Measurements from ENCODE around the gene NRXN2.

NRXN2 gene

DNA sequence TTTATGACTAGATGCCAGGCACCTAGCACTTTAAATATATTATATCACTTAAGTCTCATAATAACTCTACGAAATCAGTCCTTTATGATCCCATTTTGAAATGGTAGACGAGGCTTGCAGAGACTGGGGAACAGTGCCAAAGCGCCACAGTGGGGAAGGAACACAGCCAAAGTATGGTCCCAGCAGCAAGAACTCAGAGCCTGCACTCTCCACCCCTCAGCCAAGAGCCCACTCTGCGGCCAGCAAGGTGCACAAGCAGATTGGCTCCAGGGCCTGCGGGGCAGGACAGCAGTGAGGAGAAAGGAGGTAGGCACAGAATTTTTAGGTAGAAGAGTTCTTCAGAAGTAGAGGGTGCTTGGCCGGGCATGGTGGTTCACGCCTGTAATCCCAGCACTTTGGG is 61.4 kb downstream of the NRXN2 start:
- TF ChIP-seq POLR2A (IDR thresholded peaks at IDR 0.05; ENCODE audit: extremely low read depth, insufficient read length) (no peak), MYC (IDR thresholded peaks at IDR 0.05; ENCODE audit: low read depth, low read length) (no peak), MAX (IDR thresholded peaks at IDR 0.05; ENCODE audit: low read depth, low read length) (no peak)
- TF ChIP-seq, protein P1, sequence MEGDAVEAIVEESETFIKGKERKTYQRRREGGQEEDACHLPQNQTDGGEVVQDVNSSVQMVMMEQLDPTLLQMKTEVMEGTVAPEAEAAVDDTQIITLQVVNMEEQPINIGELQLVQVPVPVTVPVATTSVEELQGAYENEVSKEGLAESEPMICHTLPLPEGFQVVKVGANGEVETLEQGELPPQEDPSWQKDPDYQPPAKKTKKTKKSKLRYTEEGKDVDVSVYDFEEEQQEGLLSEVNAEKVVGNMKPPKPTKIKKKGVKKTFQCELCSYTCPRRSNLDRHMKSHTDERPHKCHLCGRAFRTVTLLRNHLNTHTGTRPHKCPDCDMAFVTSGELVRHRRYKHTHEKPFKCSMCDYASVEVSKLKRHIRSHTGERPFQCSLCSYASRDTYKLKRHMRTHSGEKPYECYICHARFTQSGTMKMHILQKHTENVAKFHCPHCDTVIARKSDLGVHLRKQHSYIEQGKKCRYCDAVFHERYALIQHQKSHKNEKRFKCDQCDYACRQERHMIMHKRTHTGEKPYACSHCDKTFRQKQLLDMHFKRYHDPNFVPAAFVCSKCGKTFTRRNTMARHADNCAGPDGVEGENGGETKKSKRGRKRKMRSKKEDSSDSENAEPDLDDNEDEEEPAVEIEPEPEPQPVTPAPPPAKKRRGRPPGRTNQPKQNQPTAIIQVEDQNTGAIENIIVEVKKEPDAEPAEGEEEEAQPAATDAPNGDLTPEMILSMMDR (IDR thresholded peaks at IDR 0.05; ENCODE audit: low read depth, low read length), result no peak
- H3K4me3 ChIP-seq (ENCODE audit: low read depth, low read length), result no peak overlapping the region
- no peak for DNase-seq (ENCODE audit: low read depth)

GRCh38 chr11:64661146-64661545 is 61.9 kb downstream of the NRXN2 start:
- TF ChIP-seq, protein P1 (IDR thresholded peaks at IDR 0.05; ENCODE audit: low read depth, low read length), result no peak
- no peak for TF ChIP-seq POLR2A (IDR thresholded peaks at IDR 0.05; ENCODE audit: extremely low read depth, insufficient read length)
- no peak for TF ChIP-seq MAX (IDR thresholded peaks at IDR 0.05; ENCODE audit: low read depth, low read length)
- no peak for TF ChIP-seq MYC (IDR thresholded peaks at IDR 0.05; ENCODE audit: low read depth, low read length)
- peak; percentile 89 for DNase-seq (ENCODE audit: low read depth)
- H3K4me3 ChIP-seq (ENCODE audit: low read depth, low read length), result no peak overlapping the region

- no peak for DNase-seq (ENCODE audit: low read depth)
- no peak overlapping the region for H3K4me3 ChIP-seq (ENCODE audit: low read depth, low read length)
- TF ChIP-seq POLR2A (IDR thresholded peaks at IDR 0.05; ENCODE audit: extremely low read depth, insufficient read length), result no peak
- no peak for TF ChIP-seq MAX (IDR thresholded peaks at IDR 0.05; ENCODE audit: low read depth, low read length)
- TF ChIP-seq, protein P1 (IDR thresholded peaks at IDR 0.05; ENCODE audit: low read depth, low read length), result no peak
- TF ChIP-seq MYC (IDR thresholded peaks at IDR 0.05; ENCODE audit: low read depth, low read length), result no peak
Observed at GRCh38 chr11:64660706-64661105, 62.3 kb downstream of the NRXN2 start.

- peak; percentile 12 for DNase-seq (ENCODE audit: low read depth)
- no peak for TF ChIP-seq MAX (IDR thresholded peaks at IDR 0.05; ENCODE audit: low read depth, low read length)
- TF ChIP-seq POLR2A (IDR thresholded peaks at IDR 0.05; ENCODE audit: extremely low read depth, insufficient read length), result no peak
- TF ChIP-seq, protein P1 (IDR thresholded peaks at IDR 0.05; ENCODE audit: low read depth, low read length), result no peak
- TF ChIP-seq MYC (IDR thresholded peaks at IDR 0.05; ENCODE audit: low read depth, low read length), result no peak
- no peak overlapping the region for H3K4me3 ChIP-seq (ENCODE audit: low read depth, low read length)
Observed at GRCh38 chr11:64660205-64660604, 62.8 kb downstream of the NRXN2 start.

DNA sequence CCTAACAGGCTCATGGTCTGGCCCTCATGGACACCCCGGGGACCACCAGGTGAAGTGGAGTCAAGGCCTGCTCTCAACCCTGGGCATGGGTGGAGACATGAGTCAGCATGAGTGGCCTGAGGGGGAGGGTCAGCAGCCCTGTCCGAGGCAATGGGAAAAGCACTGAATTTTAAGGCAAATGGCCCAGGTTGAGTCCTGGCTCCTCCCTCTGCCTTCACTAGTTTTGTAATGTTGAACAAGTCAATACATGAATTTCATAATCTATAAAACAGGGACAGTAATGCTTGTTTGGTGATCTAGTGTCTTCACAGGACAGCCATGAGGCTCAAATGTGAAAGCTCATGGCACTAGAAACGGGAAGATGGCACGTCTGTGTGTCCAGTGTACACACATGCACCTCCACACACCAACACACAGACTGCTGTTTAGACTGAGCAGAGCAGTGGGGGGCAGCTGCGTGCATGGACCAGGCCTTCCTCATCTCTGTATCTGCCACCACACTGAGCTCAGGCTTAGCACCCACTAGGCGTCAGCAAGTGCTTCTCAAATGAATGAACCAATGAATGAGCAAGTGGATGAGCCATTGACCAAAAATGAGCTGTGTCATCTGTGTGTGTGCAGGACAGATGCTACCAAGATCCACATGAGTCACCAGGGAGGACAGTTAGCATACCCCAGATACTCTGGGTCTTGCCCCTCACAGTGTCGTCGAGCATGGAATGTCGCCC is 63.4 kb downstream of the NRXN2 start:
- no peak overlapping the region for H3K4me3 ChIP-seq (ENCODE audit: low read depth, low read length)
- peak; percentile 93 for DNase-seq (ENCODE audit: low read depth)
- TF ChIP-seq, protein P1 (IDR thresholded peaks at IDR 0.05; ENCODE audit: low read depth, low read length), result peak; percentile 22
- TF ChIP-seq POLR2A (IDR thresholded peaks at IDR 0.05; ENCODE audit: extremely low read depth, insufficient read length) (no peak), MAX (IDR thresholded peaks at IDR 0.05; ENCODE audit: low read depth, low read length) (peak; percentile 52; the same call in 1 of the 2 replicates), MYC (IDR thresholded peaks at IDR 0.05; ENCODE audit: low read depth, low read length) (peak; percentile 52; the same call in 1 of the 2 replicates)
